Breast epithelium (tissue), 3 donors: Measurements from ENCODE around the gene PKIB.

ENCODE experiments used
- POLR2A ChIP-seq: fragments of 450-650 bp; IDR thresholded peaks from one replicate; pipeline ENCODE4 v1.6.1; 2016; ENCODE audit warnings: antibody characterized with exemption, mild to moderate bottlenecking, moderate library complexity
- TF ChIP-seq, protein P1 (sequence below), 3 donors: fragments of 450-650 bp; IDR thresholded peaks; one replicate each; pipeline ENCODE4 v1.5.1; 2016 to 2017; ENCODE audit warnings: antibody characterized with exemption in 3 of 3, mild to moderate bottlenecking in 3 of 3, moderate library complexity in 3 of 3

DNA sequence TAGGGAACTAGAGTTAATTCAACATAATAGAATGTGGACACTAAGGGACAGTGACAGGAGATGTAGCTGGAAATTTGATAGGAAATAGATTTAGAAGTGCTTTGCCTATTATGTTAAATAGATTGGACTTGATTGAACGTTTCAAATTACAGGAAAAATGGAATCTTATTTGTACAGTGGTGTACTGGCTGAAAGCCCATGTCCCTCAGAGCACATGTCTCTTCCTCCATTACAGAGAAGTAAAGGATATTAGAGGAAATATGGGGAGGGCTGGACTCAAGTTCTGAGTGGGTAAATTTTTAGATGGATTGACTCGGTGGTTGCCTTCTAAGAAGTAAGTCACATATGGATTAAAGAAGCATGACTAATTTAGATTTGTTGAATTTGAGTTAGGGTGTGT lies 11.4 kb downstream of the PKIB start:
- TF ChIP-seq, protein P1, sequence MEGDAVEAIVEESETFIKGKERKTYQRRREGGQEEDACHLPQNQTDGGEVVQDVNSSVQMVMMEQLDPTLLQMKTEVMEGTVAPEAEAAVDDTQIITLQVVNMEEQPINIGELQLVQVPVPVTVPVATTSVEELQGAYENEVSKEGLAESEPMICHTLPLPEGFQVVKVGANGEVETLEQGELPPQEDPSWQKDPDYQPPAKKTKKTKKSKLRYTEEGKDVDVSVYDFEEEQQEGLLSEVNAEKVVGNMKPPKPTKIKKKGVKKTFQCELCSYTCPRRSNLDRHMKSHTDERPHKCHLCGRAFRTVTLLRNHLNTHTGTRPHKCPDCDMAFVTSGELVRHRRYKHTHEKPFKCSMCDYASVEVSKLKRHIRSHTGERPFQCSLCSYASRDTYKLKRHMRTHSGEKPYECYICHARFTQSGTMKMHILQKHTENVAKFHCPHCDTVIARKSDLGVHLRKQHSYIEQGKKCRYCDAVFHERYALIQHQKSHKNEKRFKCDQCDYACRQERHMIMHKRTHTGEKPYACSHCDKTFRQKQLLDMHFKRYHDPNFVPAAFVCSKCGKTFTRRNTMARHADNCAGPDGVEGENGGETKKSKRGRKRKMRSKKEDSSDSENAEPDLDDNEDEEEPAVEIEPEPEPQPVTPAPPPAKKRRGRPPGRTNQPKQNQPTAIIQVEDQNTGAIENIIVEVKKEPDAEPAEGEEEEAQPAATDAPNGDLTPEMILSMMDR (IDR thresholded peaks at IDR 0.05), result no peak
- no peak for TF ChIP-seq POLR2A
